IPS-20b (cell line): Measurements from ENCODE around the gene EIF4EBP2.
A peak's percentile ranks its signal among the peaks of the same experiment; 100 is the strongest.

Experiments
- H3K27ac ChIP-seq: one replicate; pipeline ENCODE4 v1.5.1; 2013; ENCODE audit warnings: low read length
- H3K27me3 ChIP-seq: 2 replicates; pipeline ENCODE4 v1.6.1; 2013; ENCODE audit warnings: mild to moderate bottlenecking, low read length, inconsistent platforms; ENCODE audit not compliant: insufficient read depth
- H3K36me3 ChIP-seq: 2 replicates; pipeline ENCODE4 v1.6.1; 2013; ENCODE audit warnings: low read depth, mild to moderate bottlenecking, inconsistent platforms, low read length, moderate library complexity; ENCODE audit not compliant: insufficient read depth
- H3K4me1 ChIP-seq: 2 replicates; pipeline ENCODE4 v1.6.1; 2013; ENCODE audit warnings: mild to moderate bottlenecking, control low read depth, inconsistent platforms, low read length, moderate library complexity; ENCODE audit not compliant: insufficient read depth
- H3K4me3 ChIP-seq: 2 replicates; pipeline ENCODE4 v1.5.1; 2013; ENCODE audit warnings: mild to moderate bottlenecking, low read length, inconsistent platforms
- H3K9ac ChIP-seq: 2 replicates; pipeline ENCODE4 v1.6.1; 2013; ENCODE audit warnings: low read depth, mild to moderate bottlenecking, inconsistent platforms, low read length, moderate library complexity
- H3K9me3 ChIP-seq: 2 replicates; pipeline ENCODE4 v1.6.1; 2013; ENCODE audit warnings: mild to moderate bottlenecking, low read depth, low read length, inconsistent platforms; ENCODE audit not compliant: insufficient read depth

Gene EIF4EBP2

DNA sequence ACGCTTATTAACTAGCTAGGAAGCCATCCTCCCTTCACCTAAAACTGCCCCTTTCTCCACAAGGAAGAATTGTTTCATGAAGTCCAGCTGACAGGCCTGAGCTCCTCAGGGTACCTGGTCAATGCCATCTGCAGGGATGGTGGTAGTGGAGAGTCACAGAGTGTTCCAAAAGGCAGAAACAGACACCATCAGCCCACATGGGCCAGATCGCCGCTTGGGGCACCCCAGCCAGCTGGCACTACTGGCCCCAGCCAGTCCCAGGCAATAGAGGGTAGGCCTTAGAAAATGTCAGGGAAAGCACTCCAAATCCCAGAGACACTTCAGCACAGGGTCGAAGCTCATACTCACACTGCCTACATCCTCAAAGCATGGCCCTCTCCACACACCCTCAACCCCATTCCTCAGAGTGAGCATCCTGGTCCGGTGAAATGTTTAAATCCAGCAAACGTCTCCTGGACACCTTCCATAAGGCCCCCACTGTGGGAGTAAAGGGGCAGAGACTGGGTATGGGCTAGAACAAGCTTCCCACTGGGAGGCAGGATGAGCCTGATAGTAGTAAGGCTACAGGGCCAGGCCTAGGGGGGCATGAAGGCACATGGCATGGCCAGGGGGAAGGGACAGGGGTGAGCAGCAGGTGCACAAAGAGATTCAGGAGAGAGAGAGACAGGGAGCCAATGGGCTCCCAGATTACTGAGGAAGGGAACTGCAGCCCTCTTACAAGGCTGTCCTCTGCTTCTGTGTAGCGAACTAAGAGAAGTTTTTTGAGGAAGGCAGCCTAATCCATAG, 23.4 kb upstream of the EIF4EBP2 start:
- no peaks in the 10 kb centered on the region for H3K9me3 ChIP-seq
- H3K9ac ChIP-seq = no peak overlapping the region; the same call in 1 of the 2 replicates
- H3K27ac ChIP-seq = no peak overlapping the region
- H3K4me1 ChIP-seq = peaks cover 7% of the 10 kb centered on the region
- peaks cover 4% of the 10 kb centered on the region; the same call in 1 of the 2 replicates for H3K36me3 ChIP-seq
- H3K27me3 ChIP-seq = peaks cover 20% of the 10 kb centered on the region
- H3K4me3 ChIP-seq = peak overlapping the region; percentile 90; the same call in 1 of the 2 replicates

- H3K4me1 ChIP-seq = peaks cover 7% of the 10 kb centered on the region
- no peak overlapping the region for H3K27ac ChIP-seq
- no peaks in the 10 kb centered on the region for H3K36me3 ChIP-seq
- peak overlapping the region; percentile 90 for H3K4me3 ChIP-seq
- no peaks in the 10 kb centered on the region for H3K9me3 ChIP-seq
- peak overlapping the region; percentile 89; the same call in 1 of the 2 replicates for H3K9ac ChIP-seq
- peaks cover 20% of the 10 kb centered on the region for H3K27me3 ChIP-seq
Observed at GRCh38 chr10:70381471-70382421, 22.2 kb upstream of the EIF4EBP2 start.

DNA sequence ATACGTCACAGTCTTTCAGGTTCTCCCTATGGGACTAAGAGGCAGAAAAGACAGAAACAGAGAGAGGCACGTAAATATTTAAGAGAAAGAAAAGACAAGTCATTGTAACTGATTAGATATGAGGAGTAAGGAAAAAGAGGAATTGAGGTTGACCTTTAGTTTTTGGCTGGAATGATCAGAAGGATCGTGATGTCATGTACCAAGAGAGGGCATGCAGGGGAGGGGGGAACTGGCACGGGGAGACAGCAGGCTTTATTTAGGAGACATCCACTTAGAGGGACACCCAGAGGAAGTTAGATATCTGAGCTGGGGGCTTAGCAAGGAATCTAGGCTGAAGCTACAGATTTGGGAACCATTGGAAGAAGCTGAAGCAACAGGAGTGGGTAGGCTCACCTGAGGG, 12.3 kb upstream of the EIF4EBP2 start:
- H3K9me3 ChIP-seq = no peaks in the 10 kb centered on the region
- H3K4me1 ChIP-seq = no peaks in the 10 kb centered on the region
- H3K27me3 ChIP-seq = no peaks in the 10 kb centered on the region; the same call in 1 of the 2 replicates
- H3K36me3 ChIP-seq = no peaks in the 10 kb centered on the region
- no peak overlapping the region for H3K27ac ChIP-seq
- no peak overlapping the region for H3K4me3 ChIP-seq
- H3K9ac ChIP-seq = no peak overlapping the region

GRCh38 chr10:70396140-70396539, 7.8 kb upstream of the EIF4EBP2 start:
- Histone ChIP-seq H3K9me3 (no peaks in the 10 kb centered on the region), H3K27me3 (no peaks in the 10 kb centered on the region), H3K4me3 (no peak overlapping the region), H3K4me1 (no peaks in the 10 kb centered on the region), H3K36me3 (no peaks in the 10 kb centered on the region), H3K9ac (no peak overlapping the region), H3K27ac (no peak overlapping the region)

DNA sequence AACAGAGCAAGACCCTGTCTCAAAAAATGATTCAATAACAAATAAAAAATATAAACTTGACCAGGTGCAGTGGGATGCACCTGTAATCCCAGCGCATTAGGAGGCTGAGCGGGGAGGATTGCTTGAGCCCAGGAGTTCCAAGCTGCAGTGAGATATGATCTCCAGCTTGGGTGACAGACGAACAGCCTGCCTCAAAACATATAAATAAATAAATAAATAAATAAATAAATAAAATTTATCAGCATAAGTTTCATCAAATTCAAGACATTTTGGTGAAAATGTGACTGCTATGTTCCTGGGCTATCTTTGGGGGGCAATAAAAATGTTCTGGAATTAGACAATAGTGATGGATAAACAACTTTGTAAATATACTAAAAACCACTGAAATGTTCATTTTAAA, 4.8 kb upstream of the EIF4EBP2 start:
- no peak overlapping the region for H3K9ac ChIP-seq
- no peaks in the 10 kb centered on the region for H3K27me3 ChIP-seq
- no peak overlapping the region for H3K4me3 ChIP-seq
- H3K27ac ChIP-seq = no peak overlapping the region
- no peaks in the 10 kb centered on the region for H3K36me3 ChIP-seq
- H3K9me3 ChIP-seq = no peaks in the 10 kb centered on the region
- peaks cover 4% of the 10 kb centered on the region; the same call in 1 of the 2 replicates for H3K4me1 ChIP-seq

- Histone ChIP-seq H3K36me3 (peaks cover 10% of the 10 kb centered on the region; the same call in 1 of the 2 replicates), H3K4me3 (peak overlapping the region; percentile 34; the same call in 1 of the 2 replicates), H3K9ac (peak overlapping the region; percentile 55; the same call in 1 of the 2 replicates), H3K27me3 (no peaks in the 10 kb centered on the region), H3K9me3 (no peaks in the 10 kb centered on the region), H3K4me1 (peaks cover 15% of the 10 kb centered on the region; the same call in 1 of the 2 replicates), H3K27ac (no peak overlapping the region)
Observed at GRCh38 chr10:70403483-70404035, 386 bp upstream of the EIF4EBP2 start.

DNA sequence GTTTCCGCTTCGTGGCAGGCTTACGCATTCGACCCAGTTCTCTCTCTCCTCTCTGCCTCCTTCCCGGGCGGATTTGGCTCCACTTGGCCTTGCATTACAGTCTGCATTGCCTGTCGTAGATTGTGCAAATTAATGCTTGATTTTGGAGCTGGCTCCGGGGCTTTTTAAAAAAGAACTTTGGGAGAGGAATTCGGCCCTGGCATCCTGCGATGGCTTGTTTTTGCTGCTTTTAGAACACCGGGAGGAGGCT, 767 bp downstream of the EIF4EBP2 start:
- Histone ChIP-seq H3K36me3 (peaks cover 16% of the 10 kb centered on the region; the same call in 1 of the 2 replicates), H3K4me1 (peaks cover 15% of the 10 kb centered on the region; the same call in 1 of the 2 replicates), H3K9ac (peak overlapping the region; percentile 87), H3K4me3 (peak overlapping the region; percentile 99), H3K27me3 (no peaks in the 10 kb centered on the region), H3K27ac (no peak overlapping the region), H3K9me3 (no peaks in the 10 kb centered on the region)

- no peak overlapping the region for H3K27ac ChIP-seq
- H3K4me1 ChIP-seq = peaks cover 16% of the 10 kb centered on the region; the same call in 1 of the 2 replicates
- H3K9me3 ChIP-seq = no peaks in the 10 kb centered on the region
- peak overlapping the region; percentile 99 for H3K4me3 ChIP-seq
- peak overlapping the region; percentile 87 for H3K9ac ChIP-seq
- no peaks in the 10 kb centered on the region for H3K27me3 ChIP-seq
- H3K36me3 ChIP-seq = peaks cover 16% of the 10 kb centered on the region; the same call in 1 of the 2 replicates
Observed at GRCh38 chr10:70405037-70405824, 1.3 kb downstream of the EIF4EBP2 start.

- no peaks in the 10 kb centered on the region for H3K27me3 ChIP-seq
- peaks cover 20% of the 10 kb centered on the region for H3K4me1 ChIP-seq
- H3K9me3 ChIP-seq = no peaks in the 10 kb centered on the region
- no peak overlapping the region for H3K27ac ChIP-seq
- peaks cover 31% of the 10 kb centered on the region for H3K36me3 ChIP-seq
- H3K9ac ChIP-seq = no peak overlapping the region
- no peak overlapping the region for H3K4me3 ChIP-seq
Observed at GRCh38 chr10:70409772-70410171, 5.8 kb downstream of the EIF4EBP2 start.

- Histone ChIP-seq H3K9ac (no peak overlapping the region), H3K4me1 (peaks cover 19% of the 10 kb centered on the region), H3K9me3 (no peaks in the 10 kb centered on the region), H3K4me3 (no peak overlapping the region), H3K27ac (no peak overlapping the region), H3K27me3 (no peaks in the 10 kb centered on the region), H3K36me3 (peaks cover 31% of the 10 kb centered on the region)
Observed at GRCh38 chr10:70410608-70411007, 6.7 kb downstream of the EIF4EBP2 start.

DNA sequence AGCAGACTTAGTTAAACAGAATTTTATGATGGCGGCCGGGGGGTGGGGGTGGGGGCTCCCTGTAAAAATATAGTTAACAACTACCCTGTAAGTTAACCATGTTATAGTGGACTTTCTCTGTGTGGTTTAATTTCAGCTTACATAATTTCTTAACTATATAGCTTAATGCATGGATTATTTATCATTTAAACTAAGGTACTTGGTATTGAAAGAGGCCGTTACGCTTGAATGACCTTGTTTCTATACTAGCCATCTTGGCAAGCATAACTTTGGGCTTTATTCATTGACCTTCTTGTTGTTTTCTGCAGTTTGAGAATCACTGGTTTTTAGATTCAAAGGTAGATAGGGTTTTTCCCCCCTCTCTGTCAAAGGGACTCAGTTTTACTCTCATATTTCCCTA, 8.4 kb downstream of the EIF4EBP2 start:
- no peak overlapping the region for H3K9ac ChIP-seq
- peaks cover 25% of the 10 kb centered on the region for H3K36me3 ChIP-seq
- H3K9me3 ChIP-seq = no peaks in the 10 kb centered on the region
- H3K4me1 ChIP-seq = peaks cover 9% of the 10 kb centered on the region
- no peak overlapping the region for H3K4me3 ChIP-seq
- no peak overlapping the region for H3K27ac ChIP-seq
- no peaks in the 10 kb centered on the region for H3K27me3 ChIP-seq
